A673 (cell line): Measurements from ENCODE around the gene ATF1. TPM values are rescaled to one million over a fixed set of nuclear protein-coding genes. Genes with fewer than 3 reads are reported as not detected.

ENCODE experiments used
- BruUV-seq: library from RNA; stranded (reverse); fragments of 400-500 nt; replicated peaks from 2 replicates; lab custom pipeline; 2021; lab: Mats Ljungman, UMichigan
- CTCF ChIA-PET: fragments of 300-600 bp; sonication (Branson Sonifier 250); formaldehyde crosslinking; loops from one replicate; lab custom pipeline; 2022; ENCODE audit warnings: antibody characterized with exemption; lab: Charles Lee
- POLR2A ChIA-PET: fragments of 300-600 bp; sonication (Branson Sonifier 250); formaldehyde crosslinking; loops from one replicate; lab custom pipeline; 2022; ENCODE audit warnings: antibody characterized with exemption; ENCODE audit not compliant: low non-redundant PET; lab: Charles Lee
- DNase-seq: peaks from one replicate; pipeline ENCODE4 v3.0.0-alpha.2; 2015; ENCODE audit warnings: low spot score
- H3K27ac ChIP-seq: fragments of 200-600 bp; sonication (generic); 2 replicates; pipeline ENCODE4 v1.5.1; 2016; ENCODE audit warnings: mixed run types, low read depth, mild to moderate bottlenecking, mixed read lengths, antibody characterized with exemption, low read length; ENCODE audit not compliant: poor library complexity, severe bottlenecking
- H3K27me3 ChIP-seq: fragments of 200-600 bp; sonication (generic); replicated peaks from 2 replicates; pipeline ENCODE4 v1.6.1; 2017; ENCODE audit warnings: mixed run types, low read depth, mild to moderate bottlenecking, mixed read lengths, antibody characterized with exemption, low read length; ENCODE audit not compliant: insufficient read depth, poor library complexity
- H3K36me3 ChIP-seq: fragments of 200-600 bp; sonication (generic); 2 replicates; pipeline ENCODE4 v1.6.1; 2016; ENCODE audit warnings: mixed run types, mild to moderate bottlenecking, mixed read lengths, antibody characterized with exemption, low read length; ENCODE audit not compliant: insufficient read depth, poor library complexity, severe bottlenecking
- H3K4me1 ChIP-seq: fragments of 200-600 bp; sonication (generic); 2 replicates; pipeline ENCODE4 v1.6.1; 2017; ENCODE audit warnings: mixed run types, mild to moderate bottlenecking, mixed read lengths, antibody characterized with exemption, low read length; ENCODE audit not compliant: insufficient read depth, poor library complexity, severe bottlenecking
- H3K4me3 ChIP-seq: fragments of 200-600 bp; sonication (generic); 2 replicates; pipeline ENCODE4 v1.5.1; 2016; ENCODE audit warnings: low read depth, mixed run types, mild to moderate bottlenecking, mixed read lengths, low read length; ENCODE audit not compliant: poor library complexity, severe bottlenecking
- H3K9me3 ChIP-seq: fragments of 200-600 bp; sonication (generic); 2 replicates; pipeline ENCODE4 v1.6.1; 2016; ENCODE audit warnings: mixed run types, low read depth, mild to moderate bottlenecking, mixed read lengths, antibody characterized with exemption, low read length; ENCODE audit not compliant: poor library complexity, severe bottlenecking
- CTCF ChIP-seq: fragments of 300-800, 200-600 bp; sonication (generic); conservative IDR thresholded peaks from 2 replicates; pipeline ENCODE4 v1.5.1; 2017; ENCODE audit warnings: low read depth, mild to moderate bottlenecking, antibody characterized with exemption, low read length, moderate library complexity, mixed read lengths
- EZH2 ChIP-seq: fragments of 200-600 bp; sonication (generic); IDR thresholded peaks from 2 replicates; pipeline ENCODE4 v1.6.1; 2017; ENCODE audit warnings: borderline replicate concordance, low read depth, mild to moderate bottlenecking, mixed read lengths, antibody characterized with exemption, low read length; ENCODE audit not compliant: poor library complexity, severe bottlenecking
- intact Hi-C: fragments of 100-400 bp; cut with micrococcal nuclease; formaldehyde crosslinking; loops from one replicate; pipeline ENCODE4 v1.10.0; 2022; ENCODE audit not compliant: unreplicated experiment
- total RNA-seq: library from RNA; stranded (reverse); gene quantifications from 2 replicates; pipeline ENCODE4 v1.2.3, GENCODE V29; 2021

The ATF1 gene
- total RNA-seq, 1 experiment from 2014 or later = 42.3 TPM

- Histone ChIP-seq H3K4me1 (no peaks in the 10 kb centered on the region), H3K27ac (no peak overlapping the region), H3K9me3 (no peaks in the 10 kb centered on the region), H3K27me3 (no peaks in the 10 kb centered on the region), H3K36me3 (peaks cover 62% of the 10 kb centered on the region), H3K4me3 (no peak overlapping the region)
- intact Hi-C loops = no loop called here
- no peak for TF ChIP-seq CTCF
- no peak for TF ChIP-seq EZH2
- CTCF ChIA-PET = no interaction called here
- BruUV-seq = no TSS peak
- no peak for DNase-seq
- POLR2A ChIA-PET = no interaction called here
These were observed 38.6 kb upstream of the ATF1 start for GRCh38 chr12:50725011-50725942.

GRCh38 chr12:50727466-50727865 lies 36.4 kb upstream of the ATF1 start:
- ChIA-PET CTCF (no interaction called here), POLR2A (interaction anchor here (0.5 kb wide), 1 partner anchor 255 kb away, joined by 3 read pairs; no protein-coding TSS in a partner anchor)
- DNase-seq = no peak
- no peaks in the 10 kb centered on the region for H3K9me3 ChIP-seq
- BruUV-seq = no TSS peak
- no peak for TF ChIP-seq EZH2
- no peak for TF ChIP-seq CTCF
- H3K4me3 ChIP-seq = no peak overlapping the region
- H3K36me3 ChIP-seq = peaks cover 57% of the 10 kb centered on the region
- no peaks in the 10 kb centered on the region for H3K4me1 ChIP-seq
- no peaks in the 10 kb centered on the region for H3K27me3 ChIP-seq
- H3K27ac ChIP-seq = no peak overlapping the region
- intact Hi-C loops = no loop called here

- POLR2A ChIA-PET = no interaction called here
- intact Hi-C loops = no loop called here
These were observed 35.5 kb upstream of the ATF1 start for GRCh38 chr12:50728417-50728816.

More at GRCh38 chr12:50728417-50728816, 35.5 kb upstream of the ATF1 start:
- peaks cover 47% of the 10 kb centered on the region for H3K36me3 ChIP-seq
- H3K9me3 ChIP-seq = no peaks in the 10 kb centered on the region
- H3K4me3 ChIP-seq = no peak overlapping the region
- BruUV-seq = no TSS peak
- no peak for DNase-seq
- no peak for TF ChIP-seq EZH2
- TF ChIP-seq CTCF = no peak
- CTCF ChIA-PET = no interaction called here
- no peaks in the 10 kb centered on the region for H3K27me3 ChIP-seq
- no peaks in the 10 kb centered on the region for H3K4me1 ChIP-seq
- H3K27ac ChIP-seq = no peak overlapping the region
